Neural progenitor cell (in vitro differentiated cells): Measurements from ENCODE around the gene RAD1. TPM values are rescaled to one million over a fixed set of nuclear protein-coding genes. Genes with fewer than 3 reads are reported as not detected.

Source experiments
- DNase-seq: peaks from one replicate; pipeline ENCODE4 v3.0.0-alpha.2; 2016; ENCODE audit warnings: low spot score
- H2AFZ ChIP-seq: fragments of 200-600 bp; sonication (generic); replicated peaks from 2 replicates; pipeline ENCODE4 v1.6.1; 2016; ENCODE audit warnings: antibody characterized with exemption
- H3F3A ChIP-seq: fragments of 200-600 bp; sonication (generic); 2 replicates; pipeline ENCODE4 v1.6.1; 2016; ENCODE audit warnings: antibody characterized with exemption, low read depth
- H3K27ac ChIP-seq: fragments of 200-600 bp; sonication (generic); 2 replicates; pipeline ENCODE4 v1.5.1; 2016; ENCODE audit warnings: mild to moderate bottlenecking
- H3K27me3 ChIP-seq: fragments of 200-600 bp; sonication (generic); 2 replicates; pipeline ENCODE4 v1.6.1; 2016; ENCODE audit warnings: mild to moderate bottlenecking, moderate library complexity
- H3K36me3 ChIP-seq: fragments of 200-600 bp; sonication (generic); 2 replicates; pipeline ENCODE4 v1.5.1; 2016
- H3K4me1 ChIP-seq: fragments of 200-600 bp; sonication (generic); 2 replicates; pipeline ENCODE4 v1.6.1; 2016; ENCODE audit warnings: mixed run types
- H3K4me2 ChIP-seq: fragments of 200-600 bp; sonication (generic); 2 replicates; pipeline ENCODE4 v1.6.1; 2016
- H3K4me3 ChIP-seq: fragments of 200-600 bp; sonication (generic); 2 replicates; pipeline ENCODE4 v1.5.1; 2016
- H3K79me2 ChIP-seq: fragments of 200-600 bp; sonication (generic); 2 replicates; pipeline ENCODE4 v1.6.1; 2016; ENCODE audit warnings: low read depth
- H3K9ac ChIP-seq: fragments of 200-600 bp; sonication (generic); 2 replicates; pipeline ENCODE4 v1.6.1; 2016
- H3K9me3 ChIP-seq: fragments of 200-600 bp; sonication (generic); 2 replicates; pipeline ENCODE4 v1.5.1; 2016; ENCODE audit warnings: low read depth
- H4K20me1 ChIP-seq: fragments of 200-600 bp; sonication (generic); 2 replicates; pipeline ENCODE4 v1.6.1; 2016; ENCODE audit warnings: low read depth
- H3K27ac Mint-ChIP-seq: 3 replicates; pipeline ENCODE4 v1.8.0; 2021; ENCODE audit warnings: mixed read lengths
- H3K27me3 Mint-ChIP-seq: 2 replicates; pipeline ENCODE4 v1.8.0; 2022; ENCODE audit warnings: low read depth, mild to moderate bottlenecking, inconsistent platforms, moderate library complexity, mixed read lengths; ENCODE audit not compliant: insufficient read depth
- H3K36me3 Mint-ChIP-seq: 3 replicates; pipeline ENCODE4 v1.8.0; 2021; ENCODE audit warnings: mixed read lengths
- H3K4me1 Mint-ChIP-seq: 3 replicates; pipeline ENCODE4 v1.8.0; 2021; ENCODE audit warnings: mixed read lengths
- H3K4me3 Mint-ChIP-seq: 3 replicates; pipeline ENCODE4 v1.8.0; 2021; ENCODE audit warnings: mild to moderate bottlenecking, moderate library complexity, mixed read lengths
- H3K9me3 Mint-ChIP-seq: 3 replicates; pipeline ENCODE4 v1.8.0; 2020; ENCODE audit warnings: mixed read lengths
- EZH2 ChIP-seq: fragments of 200-600 bp; sonication (generic); IDR thresholded peaks from 2 replicates; pipeline ENCODE4 v1.6.1; 2017; ENCODE audit warnings: antibody characterized with exemption, mild to moderate bottlenecking, moderate library complexity
- EZH2phosphoT487 ChIP-seq: fragments of 200-600 bp; sonication (generic); IDR thresholded peaks from 2 replicates; pipeline ENCODE4 v1.6.1; 2017; ENCODE audit warnings: antibody characterized with exemption
- total RNA-seq: library from RNA; depleted of rRNA; stranded (reverse); fragments of >200 nt; gene quantifications from 2 replicates; pipeline ENCODE4 v1.2.3, GENCODE V29; 2015; ENCODE audit warnings: low replicate concordance
- TF ChIP-seq, protein P1 (sequence below): fragments of 200-600 bp; sonication (generic); IDR thresholded peaks from 2 replicates; pipeline ENCODE4 v1.5.1; 2017; ENCODE audit warnings: antibody characterized with exemption, mild to moderate bottlenecking

RAD1 gene
- total RNA-seq, 1 donor from 2014 or later, result 40.6 TPM

- DNase-seq, result no peak
- Histone ChIP-seq H3K9ac (peak overlapping the region; percentile 90), H3K27ac (no peak overlapping the region), H3K27me3 (no peaks in the 10 kb centered on the region), H2AFZ (no peak overlapping the region), H3F3A (peaks cover 8% of the 10 kb centered on the region), H4K20me1 (peaks cover 4% of the 10 kb centered on the region), H3K9me3 (no peaks in the 10 kb centered on the region), H3K79me2 (peaks cover 97% of the 10 kb centered on the region), H3K4me2 (peak overlapping the region; percentile 99), H3K4me1 (peaks cover 17% of the 10 kb centered on the region), H3K36me3 (peaks cover 25% of the 10 kb centered on the region), H3K4me3 (peak overlapping the region; percentile 81)
- H3K36me3 Mint-ChIP-seq, result peaks cover 9% of the 10 kb centered on the region
- peaks cover 21% of the 10 kb centered on the region for H3K4me1 Mint-ChIP-seq
- TF ChIP-seq, protein P1, sequence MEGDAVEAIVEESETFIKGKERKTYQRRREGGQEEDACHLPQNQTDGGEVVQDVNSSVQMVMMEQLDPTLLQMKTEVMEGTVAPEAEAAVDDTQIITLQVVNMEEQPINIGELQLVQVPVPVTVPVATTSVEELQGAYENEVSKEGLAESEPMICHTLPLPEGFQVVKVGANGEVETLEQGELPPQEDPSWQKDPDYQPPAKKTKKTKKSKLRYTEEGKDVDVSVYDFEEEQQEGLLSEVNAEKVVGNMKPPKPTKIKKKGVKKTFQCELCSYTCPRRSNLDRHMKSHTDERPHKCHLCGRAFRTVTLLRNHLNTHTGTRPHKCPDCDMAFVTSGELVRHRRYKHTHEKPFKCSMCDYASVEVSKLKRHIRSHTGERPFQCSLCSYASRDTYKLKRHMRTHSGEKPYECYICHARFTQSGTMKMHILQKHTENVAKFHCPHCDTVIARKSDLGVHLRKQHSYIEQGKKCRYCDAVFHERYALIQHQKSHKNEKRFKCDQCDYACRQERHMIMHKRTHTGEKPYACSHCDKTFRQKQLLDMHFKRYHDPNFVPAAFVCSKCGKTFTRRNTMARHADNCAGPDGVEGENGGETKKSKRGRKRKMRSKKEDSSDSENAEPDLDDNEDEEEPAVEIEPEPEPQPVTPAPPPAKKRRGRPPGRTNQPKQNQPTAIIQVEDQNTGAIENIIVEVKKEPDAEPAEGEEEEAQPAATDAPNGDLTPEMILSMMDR, result no peak
- TF ChIP-seq EZH2 (no peak), EZH2phosphoT487 (no peak)
- no peak overlapping the region for H3K4me3 Mint-ChIP-seq
- H3K9me3 Mint-ChIP-seq, result no peaks in the 10 kb centered on the region
- H3K27me3 Mint-ChIP-seq, result peaks cover 9% of the 10 kb centered on the region
- H3K27ac Mint-ChIP-seq, result no peak overlapping the region
These were observed 1.2 kb upstream of the RAD1 start for GRCh38 chr5:34916518-34916917.

DNA sequence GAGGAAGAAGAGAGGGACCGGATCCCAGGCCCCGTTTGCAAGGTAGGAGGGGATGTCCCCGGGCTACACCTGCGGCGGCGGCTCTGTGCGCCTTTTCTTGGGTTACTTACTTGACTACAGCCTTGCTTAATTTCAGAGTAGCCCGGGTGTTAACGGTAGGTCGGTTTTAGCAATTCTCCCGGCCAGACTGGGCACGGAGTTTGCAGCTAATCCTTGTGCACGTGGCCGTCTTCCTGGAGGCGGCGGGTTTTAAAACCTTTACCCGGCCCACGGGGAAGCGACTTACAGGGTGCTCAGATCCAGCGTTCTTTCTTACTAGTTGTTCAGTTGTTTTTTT is 520 bp upstream of the RAD1 start:
- H3K27ac ChIP-seq, result peak overlapping the region; percentile 81
- peak overlapping the region; percentile 99 for H3K4me2 ChIP-seq
- peak overlapping the region; percentile 90 for H3K9ac ChIP-seq
- H3F3A ChIP-seq, result peaks cover 8% of the 10 kb centered on the region
- Mint-ChIP-seq H3K4me1 (peaks cover 21% of the 10 kb centered on the region), H3K27ac (no peak overlapping the region), H3K9me3 (no peaks in the 10 kb centered on the region), H3K4me3 (no peak overlapping the region), H3K36me3 (peaks cover 14% of the 10 kb centered on the region), H3K27me3 (peaks cover 6% of the 10 kb centered on the region)
- peaks cover 29% of the 10 kb centered on the region for H3K36me3 ChIP-seq
- H3K79me2 ChIP-seq, result peaks cover 90% of the 10 kb centered on the region
- no peaks in the 10 kb centered on the region for H3K9me3 ChIP-seq
- DNase-seq, result no peak
- TF ChIP-seq, protein P1, result no peak
- TF ChIP-seq EZH2phosphoT487, result no peak
- TF ChIP-seq EZH2, result no peak
- H3K4me3 ChIP-seq, result peak overlapping the region; percentile 81
- H3K27me3 ChIP-seq, result no peaks in the 10 kb centered on the region
- peaks cover 4% of the 10 kb centered on the region for H4K20me1 ChIP-seq
- H2AFZ ChIP-seq, result peak overlapping the region; percentile 69
- peaks cover 17% of the 10 kb centered on the region for H3K4me1 ChIP-seq

GRCh38 chr5:34914671-34915138 is 599 bp downstream of the RAD1 start:
- Histone ChIP-seq H3K27ac (peak overlapping the region; percentile 87), H3K27me3 (no peaks in the 10 kb centered on the region), H3K9ac (peak overlapping the region; percentile 61), H3K79me2 (peaks cover 79% of the 10 kb centered on the region), H4K20me1 (peaks cover 4% of the 10 kb centered on the region), H3K4me3 (peak overlapping the region; percentile 81), H3K4me2 (peak overlapping the region; percentile 93), H3F3A (peaks cover 8% of the 10 kb centered on the region), H3K9me3 (no peaks in the 10 kb centered on the region), H2AFZ (peak overlapping the region; percentile 94), H3K36me3 (peaks cover 18% of the 10 kb centered on the region), H3K4me1 (peaks cover 17% of the 10 kb centered on the region)
- Mint-ChIP-seq H3K36me3 (peaks cover 12% of the 10 kb centered on the region), H3K27me3 (peaks cover 5% of the 10 kb centered on the region), H3K27ac (no peak overlapping the region), H3K4me3 (no peak overlapping the region), H3K9me3 (no peaks in the 10 kb centered on the region), H3K4me1 (peaks cover 21% of the 10 kb centered on the region)
- TF ChIP-seq, protein P1, result no peak
- TF ChIP-seq EZH2phosphoT487 (no peak), EZH2 (no peak)
- DNase-seq, result no peak
